Liver (tissue), 5 donors: ENCODE measurements around the gene CHAF1B. TPM values are rescaled to one million over a fixed set of nuclear protein-coding genes. Genes with fewer than 3 reads are reported as not detected.

Experiments
- polyA plus RNA-seq, 2 donors: library from polyadenylated mRNA; stranded (reverse) in 1 of 2; unstranded in 1 of 2; fragments of 200-250 nt in 1 of 2; fragments of >200 nt in 1 of 2; fragmentation: Nextera tagmentation in 1 of 2; extraction: Ambion mirVana in 1 of 2; gene quantifications; one replicate each; pipeline versions ENCODE4 v1.2.1 to v1.2.3, GENCODE V29; 2013 to 2015
- small RNA-seq: library from RNA; depleted of rRNA; stranded (forward); fragments of <200 nt; gene quantifications from one replicate; pipeline ENCODE3, GENCODE V24; 2014
- total RNA-seq, 2 donors: library from RNA; depleted of rRNA; stranded (reverse); fragments of >200 nt; gene quantifications; one replicate each; pipeline ENCODE4 v1.2.3, GENCODE V29; 2014
- donor health status: healthy.
- donor health status: healthy.
- donor health status: healthy.

The CHAF1B gene
- total and polyA plus RNA-seq, 4 donors = 0.33 to 2.7 (median 0.49) TPM

Small RNA genes within 50 kb of the gene (small RNA-seq; reads per million reads assigned to genes)
- gene ATP5MFP1 = not detected

Other genes with a start within 250 kb of the CHAF1B start
- gene DOP1B, start 228.6 kb upstream of the CHAF1B start, total RNA-seq = 1 to 10 TPM; 6.7 to 7.1 TPM
- gene DOP1B, start 228.6 kb upstream of the CHAF1B start, polyA plus RNA-seq = 1 to 10 TPM; 5.8 to 5.9 TPM
- gene MORC3, start 65.2 kb upstream of the CHAF1B start, total RNA-seq = 10 to 100 TPM; 22.0 to 44.1 TPM
- gene MORC3, start 65.2 kb upstream of the CHAF1B start, polyA plus RNA-seq = 1 to 10 TPM; 3.9 to 6.2 TPM
- 10 to 100 TPM; 13.6 to 19.4 TPM for gene CLDN14, start 94.7 kb downstream of the CHAF1B start, total RNA-seq
- gene CLDN14, start 94.7 kb downstream of the CHAF1B start, polyA plus RNA-seq = 10 to 100 TPM in 1 of 2 donors, 1 to 10 TPM in 1; 6.3 to 13.2 TPM